Choroid plexus epithelial cell (primary cell): ENCODE results near the gene PDHA1.

Experiments used
- DNase-seq: peaks from one replicate; pipeline ENCODE4 v3.0.0-alpha.2; 2010; ENCODE audit warnings: low read depth
- H3K4me3 ChIP-seq: 2 replicates; pipeline ENCODE4 v1.5.1; 2011; ENCODE audit warnings: low read depth, mild to moderate bottlenecking, control low read depth, low read length, moderate library complexity
- TF ChIP-seq, protein P1 (sequence below): conservative IDR thresholded peaks from 2 replicates; pipeline ENCODE4 v1.5.1; 2011; ENCODE audit warnings: low read depth, mild to moderate bottlenecking, control low read depth, inconsistent platforms, low read length, moderate library complexity

Gene PDHA1

DNA sequence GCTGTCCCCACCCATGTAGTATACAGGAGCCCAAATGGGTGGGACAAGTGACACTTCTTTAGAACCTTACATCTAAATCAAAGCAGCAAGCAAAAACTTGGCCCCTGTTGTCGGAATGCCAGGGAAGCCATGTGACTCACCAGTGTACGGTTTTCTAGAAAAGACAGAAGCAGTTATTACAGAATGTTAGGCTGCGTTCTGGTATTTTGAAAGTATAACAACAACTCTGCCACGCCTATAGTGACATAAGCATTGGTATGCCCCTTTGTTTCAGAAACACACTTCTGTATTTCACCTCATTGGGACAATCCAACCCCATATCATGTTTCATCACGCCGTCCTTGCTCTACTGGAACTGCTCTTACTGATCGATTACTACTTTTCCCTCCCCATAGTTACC lies 14.8 kb downstream of the PDHA1 start:
- DNase-seq = no peak
- no peak overlapping the region for H3K4me3 ChIP-seq
- TF ChIP-seq, protein P1, sequence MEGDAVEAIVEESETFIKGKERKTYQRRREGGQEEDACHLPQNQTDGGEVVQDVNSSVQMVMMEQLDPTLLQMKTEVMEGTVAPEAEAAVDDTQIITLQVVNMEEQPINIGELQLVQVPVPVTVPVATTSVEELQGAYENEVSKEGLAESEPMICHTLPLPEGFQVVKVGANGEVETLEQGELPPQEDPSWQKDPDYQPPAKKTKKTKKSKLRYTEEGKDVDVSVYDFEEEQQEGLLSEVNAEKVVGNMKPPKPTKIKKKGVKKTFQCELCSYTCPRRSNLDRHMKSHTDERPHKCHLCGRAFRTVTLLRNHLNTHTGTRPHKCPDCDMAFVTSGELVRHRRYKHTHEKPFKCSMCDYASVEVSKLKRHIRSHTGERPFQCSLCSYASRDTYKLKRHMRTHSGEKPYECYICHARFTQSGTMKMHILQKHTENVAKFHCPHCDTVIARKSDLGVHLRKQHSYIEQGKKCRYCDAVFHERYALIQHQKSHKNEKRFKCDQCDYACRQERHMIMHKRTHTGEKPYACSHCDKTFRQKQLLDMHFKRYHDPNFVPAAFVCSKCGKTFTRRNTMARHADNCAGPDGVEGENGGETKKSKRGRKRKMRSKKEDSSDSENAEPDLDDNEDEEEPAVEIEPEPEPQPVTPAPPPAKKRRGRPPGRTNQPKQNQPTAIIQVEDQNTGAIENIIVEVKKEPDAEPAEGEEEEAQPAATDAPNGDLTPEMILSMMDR = no peak

DNA sequence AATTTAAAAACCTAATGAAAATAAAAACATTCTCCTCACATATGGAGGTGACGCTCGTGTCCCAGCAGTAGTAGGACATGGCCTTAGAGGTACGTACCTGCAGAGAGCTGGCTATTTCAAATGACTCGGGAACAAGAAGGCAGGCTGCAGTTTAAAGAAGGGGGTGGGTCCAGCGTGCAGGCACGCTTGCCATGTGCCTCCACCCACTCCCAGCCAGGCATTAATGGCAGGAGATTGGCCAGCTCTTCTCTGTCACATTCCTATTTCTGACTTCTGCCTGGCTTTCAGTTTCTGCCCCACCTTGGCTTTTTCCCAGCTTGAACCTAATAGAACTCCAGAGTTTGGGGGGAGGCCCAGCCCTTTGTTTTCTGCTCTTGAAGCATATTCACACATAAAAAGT lies 17.2 kb downstream of the PDHA1 start:
- TF ChIP-seq, protein P1 = no peak
- no peak for DNase-seq
- H3K4me3 ChIP-seq = no peak overlapping the region

DNA sequence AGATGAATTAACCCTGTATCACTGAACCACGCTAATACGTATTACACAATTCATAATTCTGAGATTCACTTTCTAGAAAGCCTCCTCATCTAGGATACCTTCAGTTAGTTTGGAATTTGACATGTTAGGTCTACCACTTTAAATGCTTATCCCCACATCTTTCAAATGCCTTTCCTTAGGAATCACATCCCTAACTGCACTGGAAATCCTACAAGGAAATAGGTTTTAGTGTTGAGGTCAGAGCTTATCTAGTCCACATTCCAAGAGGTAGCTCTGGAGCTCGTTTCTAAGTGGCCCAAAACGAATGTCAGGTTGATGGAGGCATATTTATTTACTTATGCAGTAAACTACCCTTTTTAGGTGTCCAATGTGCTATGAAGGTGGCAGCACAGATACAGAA lies 18.0 kb downstream of the PDHA1 start:
- DNase-seq = no peak
- TF ChIP-seq, protein P1 = no peak
- no peak overlapping the region for H3K4me3 ChIP-seq

DNA sequence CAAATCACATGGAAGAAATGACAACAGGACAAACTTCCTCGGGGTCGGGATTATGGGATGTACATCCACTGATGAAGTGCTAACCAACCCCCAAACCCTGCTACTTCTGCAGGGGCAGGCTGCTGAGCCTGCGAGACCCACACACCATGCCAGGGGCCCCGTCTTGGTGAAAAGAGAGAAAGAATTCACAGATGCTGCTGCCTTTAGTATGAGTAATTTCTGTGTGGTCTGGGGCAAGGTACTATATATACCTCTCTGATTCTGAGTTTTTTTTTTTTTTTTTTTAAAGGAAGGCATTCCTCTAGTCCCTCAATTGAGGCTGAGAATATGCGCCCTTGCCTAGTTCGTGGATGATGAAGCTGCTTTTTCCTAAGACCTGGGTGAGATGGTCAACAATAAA lies 24.8 kb downstream of the PDHA1 start:
- no peak overlapping the region for H3K4me3 ChIP-seq
- no peak for DNase-seq
- TF ChIP-seq, protein P1 = no peak

DNA sequence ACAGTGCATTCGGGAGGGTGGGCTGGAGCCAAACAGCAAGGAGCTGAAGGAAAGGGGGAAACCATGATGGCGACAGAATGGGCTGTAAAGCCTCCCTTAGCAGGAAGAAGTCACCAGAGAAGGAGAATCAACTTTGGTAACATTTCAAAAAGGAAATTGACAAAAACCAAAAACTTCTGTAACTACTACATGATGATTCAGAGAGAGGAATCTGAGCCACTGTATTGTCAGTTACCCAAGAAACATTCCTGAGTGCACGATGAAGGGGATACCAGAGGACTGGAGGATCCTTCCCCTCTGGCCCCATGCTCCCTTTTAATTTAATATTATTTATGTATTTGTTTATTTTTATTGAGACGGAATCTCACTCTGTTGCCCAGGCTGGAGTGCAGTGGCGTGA lies 26.3 kb downstream of the PDHA1 start:
- H3K4me3 ChIP-seq = no peak overlapping the region
- TF ChIP-seq, protein P1 = no peak
- peak; percentile 49 for DNase-seq

DNA sequence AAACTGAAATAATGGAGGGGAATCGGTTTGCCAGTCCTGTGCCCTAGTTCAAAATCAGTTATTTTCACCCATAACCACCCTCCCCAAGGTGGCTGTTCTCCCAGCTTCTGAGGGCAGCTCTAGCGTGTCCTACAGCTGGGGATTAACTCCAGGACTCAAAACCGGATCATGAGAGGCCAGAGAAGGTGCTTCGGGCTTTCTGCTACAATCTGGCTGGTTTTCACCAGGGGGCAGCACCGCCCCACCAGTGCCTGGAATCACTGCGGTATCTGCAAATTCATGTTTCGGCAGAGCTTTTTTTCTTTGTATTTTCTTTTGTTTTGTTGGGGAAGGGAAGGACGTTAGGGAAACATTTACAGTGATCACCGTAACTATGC lies 28.4 kb downstream of the PDHA1 start:
- DNase-seq = peak; percentile 79
- TF ChIP-seq, protein P1 = peak; percentile 83
- H3K4me3 ChIP-seq = peak overlapping the region; percentile 48

DNA sequence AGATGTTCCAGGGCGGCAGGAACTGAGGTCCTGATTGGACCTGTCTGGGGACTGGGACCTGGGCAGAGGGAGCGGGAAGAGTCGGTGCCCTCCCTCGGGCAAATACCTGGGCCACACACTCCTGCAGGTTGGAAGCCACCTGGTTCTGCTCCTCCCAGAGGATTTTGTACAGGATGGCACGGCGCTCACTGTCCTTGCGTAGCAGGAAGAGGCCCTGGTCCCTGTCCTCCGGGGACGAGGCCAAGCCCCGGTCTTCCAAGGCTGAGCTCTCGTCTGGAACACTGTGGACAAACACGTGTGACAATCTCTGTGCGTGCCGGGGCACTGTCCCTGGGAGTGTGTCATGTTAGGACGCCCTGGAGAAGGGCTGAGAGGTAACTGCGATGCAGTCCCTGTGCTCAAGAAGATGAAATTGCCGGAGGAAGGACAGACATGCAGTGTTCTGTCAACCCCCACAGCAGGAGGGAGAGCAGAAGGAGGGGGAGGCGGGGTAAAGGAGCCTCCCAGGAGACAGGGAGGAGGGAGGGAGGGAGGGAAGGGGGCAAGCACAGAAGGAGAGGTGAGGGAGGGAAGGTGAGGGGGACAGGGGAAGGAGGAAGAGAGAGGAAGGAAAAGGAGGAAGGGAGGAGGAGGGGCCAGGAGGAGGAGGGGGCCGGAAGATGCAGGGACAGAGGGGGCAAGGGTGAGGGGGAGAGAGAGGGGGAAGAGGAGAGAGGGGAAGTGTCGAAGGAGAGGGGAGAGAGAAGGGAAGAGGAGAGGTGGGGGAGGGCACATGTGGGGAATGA lies 29.0 kb downstream of the PDHA1 start:
- peak overlapping the region; percentile 48 for H3K4me3 ChIP-seq
- TF ChIP-seq, protein P1 = no peak
- peak; percentile 10 for DNase-seq
